Measurements from ENCODE around the gene CHRNA3.

- TF ChIP-seq CTCF (IDR thresholded peaks at IDR 0.05) = no peak
- no peak for TF ChIP-seq EP300 (IDR thresholded peaks at IDR 0.05; ENCODE audit: low read depth)
- no peak for TF ChIP-seq POLR2A (IDR thresholded peaks at IDR 0.05)
- no peak for TF ChIP-seq POLR2AphosphoS5 (IDR thresholded peaks at IDR 0.05)
Measured at GRCh38 chr15:78651007-78651406, 30.2 kb upstream of the CHRNA3 start.

Data from transverse colon (tissue), 4 donors.